Fibroblast of mammary gland (primary cell): ENCODE data around the gene PRDM16.

Experiments
- DNase-seq: peaks from one replicate; pipeline ENCODE4 v3.0.0-alpha.2; 2010; ENCODE audit warnings: low read depth
- H3K4me3 ChIP-seq: 2 replicates; pipeline ENCODE4 v1.5.1; 2011; ENCODE audit warnings: low read depth, mild to moderate bottlenecking, low read length, moderate library complexity; ENCODE audit not compliant: control insufficient read depth
- CTCF ChIP-seq: conservative IDR thresholded peaks from 2 replicates; pipeline ENCODE4 v1.5.1; 2011; ENCODE audit warnings: low read depth, low read length, inconsistent platforms; ENCODE audit not compliant: control insufficient read depth, insufficient read depth

PRDM16 gene

GRCh38 chr1:3355089-3355488 is 286.1 kb downstream of the PRDM16 start:
- TF ChIP-seq CTCF: no peak
- no peak for DNase-seq
- H3K4me3 ChIP-seq: no peak overlapping the region

GRCh38 chr1:3355894-3356826 is 287.2 kb downstream of the PRDM16 start:
- H3K4me3 ChIP-seq: no peak overlapping the region
- DNase-seq: no peak
- no peak for TF ChIP-seq CTCF

GRCh38 chr1:3356827-3357460 is 287.9 kb downstream of the PRDM16 start:
- no peak for TF ChIP-seq CTCF
- H3K4me3 ChIP-seq: no peak overlapping the region
- no peak for DNase-seq

- DNase-seq: no peak
- TF ChIP-seq CTCF: no peak
- H3K4me3 ChIP-seq: no peak overlapping the region
Observed at GRCh38 chr1:3357526-3358297, 288.7 kb downstream of the PRDM16 start.

GRCh38 chr1:3359351-3359750 is 290.3 kb downstream of the PRDM16 start:
- H3K4me3 ChIP-seq: no peak overlapping the region
- no peak for DNase-seq
- TF ChIP-seq CTCF: no peak

GRCh38 chr1:3359756-3360440 is 290.9 kb downstream of the PRDM16 start:
- TF ChIP-seq CTCF: no peak
- no peak overlapping the region for H3K4me3 ChIP-seq
- no peak for DNase-seq
